Stomach (tissue), 4 donors: Measurements from ENCODE around the gene KLLN.

Source experiments
- EP300 ChIP-seq: sonication (generic); formaldehyde crosslinking; IDR thresholded peaks from one replicate; pipeline ENCODE4 v1.6.1; 2017; ENCODE audit warnings: antibody characterized with exemption
- POLR2A ChIP-seq, 4 donors: fragments of 450-650 bp; IDR thresholded peaks; one replicate each; pipeline ENCODE4 v1.6.1; 2016; ENCODE audit warnings: antibody characterized with exemption in 4 of 4, control low read depth in 2 of 4, mild to moderate bottlenecking in 1 of 4, moderate library complexity in 1 of 4
- TF ChIP-seq, protein P1 (sequence below), 7 experiments: fragments of 450-650 bp in 4 of 7; fragments of 200-600 bp in 3 of 7; sonication (generic) in 3 of 7; IDR thresholded peaks; one replicate each; pipeline ENCODE4 v1.5.1; 2016 to 2019; ENCODE audit warnings: antibody characterized with exemption in 7 of 7, control low read depth in 2 of 7, mild to moderate bottlenecking in 1 of 7

DNA sequence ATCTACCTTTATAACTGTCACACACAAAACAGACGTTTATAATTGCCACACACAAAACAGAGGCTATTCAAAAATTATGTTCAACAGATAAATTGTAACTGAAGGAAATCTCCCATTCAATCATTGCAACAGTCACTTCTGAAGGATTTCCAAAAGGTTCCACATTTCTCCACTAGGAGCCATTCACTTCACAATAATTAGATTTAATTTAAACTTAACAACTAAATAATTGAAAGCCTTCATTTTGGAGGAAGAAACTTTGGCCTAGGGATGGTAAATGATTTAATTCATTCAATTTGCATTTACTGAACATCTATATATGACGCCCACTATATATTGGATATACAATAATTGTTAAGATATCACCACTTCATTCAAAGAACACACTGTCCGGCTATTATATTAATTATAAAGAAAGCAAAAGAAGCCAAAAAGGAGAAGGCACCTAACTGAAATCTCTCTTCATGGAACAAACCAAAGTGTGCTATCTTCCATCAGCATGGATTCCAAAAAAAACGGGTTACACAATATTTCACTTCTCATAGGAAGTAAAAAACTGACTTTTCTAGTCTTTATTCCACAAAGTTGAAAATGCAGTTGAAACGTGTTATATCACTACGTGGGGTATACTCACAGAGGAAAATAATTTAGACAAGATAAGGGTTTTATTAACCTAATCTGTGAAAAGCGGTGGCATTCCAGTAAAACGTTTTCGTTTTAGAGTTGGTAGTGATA lies 47.0 kb downstream of the KLLN start:
- TF ChIP-seq EP300: no peak
- no peak for TF ChIP-seq POLR2A (IDR thresholded peaks at IDR 0.05)
- TF ChIP-seq, protein P1, sequence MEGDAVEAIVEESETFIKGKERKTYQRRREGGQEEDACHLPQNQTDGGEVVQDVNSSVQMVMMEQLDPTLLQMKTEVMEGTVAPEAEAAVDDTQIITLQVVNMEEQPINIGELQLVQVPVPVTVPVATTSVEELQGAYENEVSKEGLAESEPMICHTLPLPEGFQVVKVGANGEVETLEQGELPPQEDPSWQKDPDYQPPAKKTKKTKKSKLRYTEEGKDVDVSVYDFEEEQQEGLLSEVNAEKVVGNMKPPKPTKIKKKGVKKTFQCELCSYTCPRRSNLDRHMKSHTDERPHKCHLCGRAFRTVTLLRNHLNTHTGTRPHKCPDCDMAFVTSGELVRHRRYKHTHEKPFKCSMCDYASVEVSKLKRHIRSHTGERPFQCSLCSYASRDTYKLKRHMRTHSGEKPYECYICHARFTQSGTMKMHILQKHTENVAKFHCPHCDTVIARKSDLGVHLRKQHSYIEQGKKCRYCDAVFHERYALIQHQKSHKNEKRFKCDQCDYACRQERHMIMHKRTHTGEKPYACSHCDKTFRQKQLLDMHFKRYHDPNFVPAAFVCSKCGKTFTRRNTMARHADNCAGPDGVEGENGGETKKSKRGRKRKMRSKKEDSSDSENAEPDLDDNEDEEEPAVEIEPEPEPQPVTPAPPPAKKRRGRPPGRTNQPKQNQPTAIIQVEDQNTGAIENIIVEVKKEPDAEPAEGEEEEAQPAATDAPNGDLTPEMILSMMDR (IDR thresholded peaks at IDR 0.05): no peak
